Aorta (tissue), 5 donors: ENCODE data around the gene OR52A1. TPM values are rescaled to one million over a fixed set of nuclear protein-coding genes. Genes with fewer than 3 reads are reported as not detected.
A peak's percentile ranks its signal among the peaks of the same experiment; 100 is the strongest.

Source experiments
- ATAC-seq: fragments of 200-7000 bp; cut with Tn5 transposase; one replicate; pipeline ENCODE4 v1.9.1; 2022; ENCODE audit warnings: moderate library complexity; ENCODE audit not compliant: low FRiP score
- DNase-seq, 2 donors: peaks; one replicate each; pipeline ENCODE4 v3.0.0-alpha.2; 2020
- H3K27ac ChIP-seq, 2 donors: one replicate each; pipeline ENCODE4 v1.5.1; 2013; ENCODE audit warnings: low read length in 2 of 2, mild to moderate bottlenecking in 2 of 2, moderate library complexity in 2 of 2, control low read depth in 1 of 2, inconsistent platforms in 1 of 2, low read depth in 1 of 2
- H3K27me3 ChIP-seq, 2 donors: one replicate each; pipeline ENCODE4 v1.6.1; 2013; ENCODE audit warnings: control low read depth in 1 of 2, low read length in 1 of 2, mild to moderate bottlenecking in 1 of 2, moderate library complexity in 1 of 2; ENCODE audit not compliant: insufficient read depth in 2 of 2, control insufficient read depth in 1 of 2
- H3K36me3 ChIP-seq, 2 donors: one replicate each; pipeline ENCODE4 v1.6.1; 2013; ENCODE audit warnings: control low read depth in 1 of 2, low read length in 1 of 2, mild to moderate bottlenecking in 1 of 2; ENCODE audit not compliant: insufficient read depth in 2 of 2, control insufficient read depth in 1 of 2
- H3K4me1 ChIP-seq, 2 donors: one replicate each; pipeline ENCODE4 v1.6.1; 2013; ENCODE audit warnings: low read length in 2 of 2, control low read depth in 1 of 2, mild to moderate bottlenecking in 1 of 2, moderate library complexity in 1 of 2; ENCODE audit not compliant: insufficient read depth in 2 of 2, control insufficient read depth in 1 of 2
- H3K4me3 ChIP-seq, 2 donors: one replicate each; pipeline ENCODE4 v1.5.1; 2013; ENCODE audit warnings: low read length in 2 of 2, control low read depth in 1 of 2, mild to moderate bottlenecking in 1 of 2
- H3K9me3 ChIP-seq: one replicate; pipeline ENCODE4 v1.6.1; 2013; ENCODE audit warnings: mild to moderate bottlenecking, low read length; ENCODE audit not compliant: control insufficient read depth
- WGBS, 2 donors: extraction: QIAGEN DNeasy Blood & Tissue Kit; methylation state at CpG; one replicate each; pipeline ENCODE4 v1.1.7; 2013; 5-methylcytosine and 5-hydroxymethylcytosine counted together
- intact Hi-C, 2 donors: fragments of 100-400 bp; cut with DNase I; formaldehyde crosslinking; loops; one replicate each; pipeline versions ENCODE4 v1.14.2 to v1.15.0; 2022
- polyA plus RNA-seq, 2 donors: library from polyadenylated mRNA; stranded (reverse); fragments of 200-250 nt; gene quantifications; one replicate each; pipeline ENCODE4 v1.2.3, GENCODE V29; 2013
- total RNA-seq, 2 donors: library from RNA; stranded (reverse); fragmentation: NEBNext Ultra II Directional; extraction: Animal tissue kit (Norgen Biotek cat#: 25700); gene quantifications; one replicate each; pipeline ENCODE4 v1.2.1, GENCODE V29; 2021
- donor health status: healthy with polysubstance abuse.
- donor health status: Bipolar disorder and iron deficiency.
- donor health status: DM: no; HTN: no; CAD: no.
- donor health status: DM: no; HTN: no; CAD: no.
- donor health status: DM: yes; HTN: yes; CAD: no.

The OR52A1 gene
- total and polyA plus RNA-seq, 4 donors, result not detected

DNA sequence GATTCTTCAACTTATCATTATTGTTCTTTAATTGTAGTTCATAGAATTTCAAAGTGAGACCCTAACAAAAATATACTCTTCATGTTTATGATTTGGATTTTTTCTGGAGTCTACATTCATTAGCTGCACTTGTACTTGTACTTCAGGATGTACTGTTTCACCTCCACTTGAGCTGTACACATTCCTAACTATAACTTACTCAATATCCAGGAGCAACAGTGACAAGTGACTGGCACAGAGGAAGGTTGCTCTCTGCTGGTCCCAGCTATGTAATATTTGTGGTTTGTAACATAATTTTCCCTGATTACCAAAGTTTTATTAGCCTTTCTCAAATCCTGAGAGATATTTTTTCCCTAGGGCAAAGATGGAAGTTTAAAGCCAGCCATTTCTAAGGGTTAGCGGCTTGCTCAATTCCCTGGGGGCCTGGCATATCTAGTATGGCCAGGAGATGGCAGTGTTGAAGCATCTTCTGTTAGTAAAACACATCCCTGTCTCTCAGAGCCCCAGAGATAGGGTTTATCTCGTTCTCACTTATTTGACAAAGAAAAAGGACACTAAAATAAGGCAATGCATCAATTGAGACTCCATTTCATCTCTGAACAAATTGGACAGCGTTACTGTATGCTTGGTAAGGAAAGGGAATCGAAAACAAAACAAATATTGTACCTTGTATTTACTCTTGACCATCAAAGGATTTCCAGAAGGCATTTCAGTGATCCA, 30.6 kb downstream of the OR52A1 start:
- peak; percentile 63 for ATAC-seq
- Histone ChIP-seq H3K4me1 (no peaks in the 10 kb centered on the region), H3K27ac (no peak overlapping the region), H3K4me3 (no peak overlapping the region), H3K9me3 (no peaks in the 10 kb centered on the region), H3K36me3 (no peaks in the 10 kb centered on the region), H3K27me3 (no peaks in the 10 kb centered on the region)
- 3 to 6% methylated on average over 4 of the region's 4 CpGs for WGBS, 2 donors
- DNase-seq, result peak; percentile 53 to 62
- intact Hi-C loops, result loop anchor here (2.0 to 10.0 kb wide), 3 partner anchors 257 to 681 kb away; partner anchors contain the start of genes OR51M1 (in 1 of the 2) and OR52N2 (in 1 of the 2)

GRCh38 chr11:5118893-5119292, 35.7 kb downstream of the OR52A1 start:
- intact Hi-C loops, result no loop called here
- Histone ChIP-seq H3K4me3 (no peak overlapping the region), H3K27me3 (no peaks in the 10 kb centered on the region), H3K4me1 (no peaks in the 10 kb centered on the region), H3K36me3 (no peaks in the 10 kb centered on the region), H3K9me3 (no peaks in the 10 kb centered on the region), H3K27ac (no peak overlapping the region)
- DNase-seq, result no peak
- 79 to 86% methylated on average over 1 of the region's 1 CpG for WGBS, 2 donors
- ATAC-seq, result no peak

DNA sequence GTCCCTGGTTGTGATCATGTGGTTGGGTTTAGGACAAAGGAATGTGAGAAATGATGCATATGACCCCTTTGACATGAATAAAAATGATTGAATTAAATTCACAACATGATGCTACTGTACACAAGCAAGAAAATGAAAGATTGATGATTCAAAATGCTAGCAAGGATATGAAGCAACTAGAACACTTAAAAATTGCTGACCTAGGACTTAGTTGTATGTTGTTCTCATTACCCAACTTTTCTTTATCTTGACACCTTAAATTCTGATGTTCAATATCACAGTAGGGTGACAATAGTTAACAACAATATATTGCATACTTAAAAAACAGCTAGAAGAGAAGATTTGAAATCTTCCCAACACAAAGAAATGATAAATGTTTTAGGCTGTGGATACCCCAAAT, 37.0 kb downstream of the OR52A1 start:
- H3K4me3 ChIP-seq, result no peak overlapping the region
- no peak overlapping the region for H3K27ac ChIP-seq
- H3K36me3 ChIP-seq, result no peaks in the 10 kb centered on the region
- ATAC-seq (no peak), DNase-seq (no peak)
- H3K4me1 ChIP-seq, result no peaks in the 10 kb centered on the region
- H3K9me3 ChIP-seq, result no peaks in the 10 kb centered on the region
- H3K27me3 ChIP-seq, result no peaks in the 10 kb centered on the region
- intact Hi-C loops, result no loop called here

DNA sequence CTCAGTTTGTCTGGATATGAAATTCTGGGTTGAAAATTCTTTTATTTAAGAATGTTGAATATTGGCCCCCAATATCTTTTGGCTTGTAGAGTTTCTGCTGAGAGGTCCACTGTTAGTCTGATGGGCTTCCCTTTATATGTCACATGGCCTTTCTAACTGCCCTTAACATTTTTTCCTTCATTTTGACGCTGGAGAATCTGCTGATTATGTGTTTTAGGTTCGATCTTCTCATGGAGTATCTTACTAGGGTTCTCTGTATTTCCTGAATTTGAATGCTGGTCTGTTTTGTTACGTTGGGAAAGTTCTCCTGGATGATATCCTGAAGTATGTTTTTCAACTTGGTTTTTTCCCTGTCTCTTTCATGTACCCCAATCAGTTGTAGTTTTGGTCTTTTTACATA, 39.2 kb downstream of the OR52A1 start:
- no peaks in the 10 kb centered on the region for H3K9me3 ChIP-seq
- intact Hi-C loops, result no loop called here
- ATAC-seq, result no peak
- DNase-seq, result no peak
- no peaks in the 10 kb centered on the region for H3K36me3 ChIP-seq
- 63 to 70% methylated on average over 3 of the region's 3 CpGs for WGBS, 2 donors
- no peak overlapping the region for H3K4me3 ChIP-seq
- no peaks in the 10 kb centered on the region for H3K4me1 ChIP-seq
- H3K27ac ChIP-seq, result no peak overlapping the region
- no peaks in the 10 kb centered on the region for H3K27me3 ChIP-seq

DNA sequence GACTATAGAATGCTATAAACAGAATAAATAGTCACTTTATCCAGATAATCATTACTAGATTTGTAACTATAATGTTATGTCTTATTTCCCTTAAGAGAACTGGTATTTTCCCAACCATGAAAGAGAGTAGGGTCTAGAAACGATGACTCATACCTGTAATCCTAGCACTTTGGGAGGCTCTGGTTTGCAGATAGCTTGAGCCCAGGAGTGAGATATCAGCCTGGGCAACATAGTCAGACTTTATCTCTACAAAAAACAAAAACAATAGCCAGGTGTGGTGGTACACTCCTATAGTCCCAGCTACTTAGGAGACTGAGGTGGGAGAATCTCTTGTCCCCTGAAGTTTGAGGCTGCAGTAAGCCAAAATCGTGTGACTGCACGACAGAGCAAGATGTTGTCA, 47.3 kb downstream of the OR52A1 start:
- no peak for DNase-seq
- 64 to 73% methylated on average over 3 of the region's 3 CpGs for WGBS, 2 donors
- intact Hi-C loops, result no loop called here
- no peaks in the 10 kb centered on the region for H3K36me3 ChIP-seq
- H3K27me3 ChIP-seq, result no peaks in the 10 kb centered on the region
- H3K4me3 ChIP-seq, result no peak overlapping the region
- H3K27ac ChIP-seq, result no peak overlapping the region
- H3K4me1 ChIP-seq, result no peaks in the 10 kb centered on the region
- ATAC-seq, result no peak
- no peaks in the 10 kb centered on the region for H3K9me3 ChIP-seq

DNA sequence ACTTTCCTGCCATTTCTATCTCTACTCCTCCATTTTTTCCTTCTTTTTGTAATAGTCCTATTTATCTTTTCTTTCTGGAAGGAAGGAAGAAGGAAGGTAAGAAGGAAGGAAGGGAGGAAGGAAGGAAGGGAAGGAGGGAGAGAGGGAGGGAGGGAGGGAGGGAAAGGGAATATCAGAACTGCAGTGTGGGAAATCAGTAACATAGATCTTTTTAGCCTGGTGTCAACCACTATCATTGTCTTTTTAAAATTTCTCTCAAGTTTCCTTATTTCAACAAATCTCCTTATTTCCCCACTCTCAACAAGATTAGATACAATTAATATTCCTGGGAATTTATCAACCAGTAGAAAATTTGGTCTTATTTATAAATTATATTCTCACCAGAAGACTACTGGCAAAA, 51.5 kb downstream of the OR52A1 start:
- DNase-seq (no peak), ATAC-seq (no peak)
- Histone ChIP-seq H3K4me3 (no peak overlapping the region), H3K27ac (no peak overlapping the region), H3K36me3 (no peaks in the 10 kb centered on the region), H3K27me3 (no peaks in the 10 kb centered on the region), H3K4me1 (no peaks in the 10 kb centered on the region), H3K9me3 (no peaks in the 10 kb centered on the region)
- intact Hi-C loops, result no loop called here

- Histone ChIP-seq H3K4me3 (no peak overlapping the region), H3K9me3 (no peaks in the 10 kb centered on the region), H3K27me3 (no peaks in the 10 kb centered on the region), H3K27ac (no peak overlapping the region), H3K4me1 (no peaks in the 10 kb centered on the region), H3K36me3 (no peaks in the 10 kb centered on the region)
- intact Hi-C loops, result no loop called here
- 52 to 64% methylated on average over 2 of the region's 2 CpGs for WGBS, 2 donors
- no peak for DNase-seq
- ATAC-seq, result no peak
These were observed 52.3 kb downstream of the OR52A1 start for GRCh38 chr11:5102246-5102645.

DNA sequence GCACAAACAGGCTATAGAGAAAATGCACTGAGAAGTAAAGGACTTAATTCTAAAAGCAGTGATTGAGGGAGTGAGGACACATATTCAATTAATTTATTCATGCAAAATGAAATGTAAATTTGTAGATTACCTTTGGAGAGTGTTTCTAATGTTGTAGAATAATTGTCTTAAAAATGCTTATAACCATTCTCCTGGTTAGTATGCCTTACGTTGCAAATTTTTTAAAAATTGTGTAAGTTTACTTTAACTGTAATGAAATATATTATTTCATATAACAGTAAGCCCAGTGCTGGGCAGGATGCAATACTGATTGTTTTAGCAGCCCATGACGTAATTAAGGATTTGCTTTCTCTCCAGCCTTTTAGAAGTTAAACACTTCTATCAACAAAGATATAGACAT, 58.5 kb downstream of the OR52A1 start:
- 62 to 68% methylated on average over 2 of the region's 2 CpGs for WGBS, 2 donors
- DNase-seq, result no peak
- H3K27me3 ChIP-seq, result no peaks in the 10 kb centered on the region
- no peak overlapping the region for H3K27ac ChIP-seq
- intact Hi-C loops, result no loop called here
- H3K4me3 ChIP-seq, result no peak overlapping the region
- no peaks in the 10 kb centered on the region for H3K9me3 ChIP-seq
- no peaks in the 10 kb centered on the region for H3K4me1 ChIP-seq
- no peak for ATAC-seq
- H3K36me3 ChIP-seq, result no peaks in the 10 kb centered on the region
